Measurements from ENCODE around the gene CCDC110.

Gene CCDC110

GRCh38 chr4:185412412-185412811, 59.1 kb downstream of the CCDC110 start:
- no peak for DNase-seq

DNA sequence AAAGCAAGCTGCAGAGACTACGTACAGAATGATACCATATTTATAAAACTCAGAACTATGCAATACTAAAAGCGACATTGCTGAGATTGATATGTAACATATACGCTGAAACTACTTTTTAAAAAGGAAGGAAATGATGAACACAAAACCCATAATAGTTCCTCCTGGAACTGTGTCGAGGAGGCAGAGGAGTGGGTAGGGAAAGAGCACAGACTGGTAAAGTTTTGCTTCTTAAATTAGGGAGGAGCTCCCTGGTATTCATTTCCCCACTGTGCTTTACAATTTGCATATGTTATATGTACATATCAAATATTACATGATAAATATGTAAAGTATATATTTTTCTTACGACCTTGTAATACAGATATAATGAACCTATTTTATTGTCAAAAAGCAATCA, 59.7 kb downstream of the CCDC110 start:
- DNase-seq: no peak

DNA sequence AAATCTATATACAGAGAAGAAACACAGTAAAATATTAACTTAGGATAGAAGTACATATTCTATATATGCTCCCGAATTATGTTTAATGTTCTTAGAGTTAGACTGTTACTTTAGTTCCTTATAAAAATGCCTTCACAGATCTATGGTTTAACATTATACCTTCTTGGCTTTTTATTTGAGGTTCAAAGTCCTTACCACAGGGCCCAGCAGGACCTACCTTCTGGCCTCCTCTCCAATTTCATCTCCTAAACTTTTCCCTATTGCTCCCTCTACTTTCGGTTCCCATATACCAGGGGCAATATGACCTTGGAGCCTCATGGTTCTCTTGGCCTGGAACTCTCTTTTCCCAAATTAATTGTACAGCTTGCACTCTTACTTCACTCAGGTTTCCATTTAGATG, 63.1 kb downstream of the CCDC110 start:
- no peak for DNase-seq

GRCh38 chr4:185405296-185405999, 66.1 kb downstream of the CCDC110 start:
- no peak for DNase-seq

DNA sequence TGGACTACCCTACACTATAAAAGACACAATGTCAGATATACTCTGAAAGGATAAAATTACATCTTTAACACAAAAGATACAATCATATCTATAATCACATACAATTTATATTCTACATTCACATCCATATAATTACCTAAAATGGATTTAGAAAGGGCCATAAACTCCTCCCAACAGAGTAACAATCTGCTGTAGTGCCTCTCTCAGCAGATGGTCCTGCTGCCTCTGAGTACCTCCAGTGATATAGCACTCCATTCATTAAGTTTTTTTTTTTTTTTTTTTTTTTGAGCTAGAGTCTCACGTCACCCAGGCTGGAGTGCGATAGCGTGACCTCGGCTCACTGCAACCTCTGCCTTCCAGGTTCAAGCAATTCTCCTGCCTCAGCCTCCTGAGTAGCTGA, 67.5 kb downstream of the CCDC110 start:
- no peak for DNase-seq

DNA sequence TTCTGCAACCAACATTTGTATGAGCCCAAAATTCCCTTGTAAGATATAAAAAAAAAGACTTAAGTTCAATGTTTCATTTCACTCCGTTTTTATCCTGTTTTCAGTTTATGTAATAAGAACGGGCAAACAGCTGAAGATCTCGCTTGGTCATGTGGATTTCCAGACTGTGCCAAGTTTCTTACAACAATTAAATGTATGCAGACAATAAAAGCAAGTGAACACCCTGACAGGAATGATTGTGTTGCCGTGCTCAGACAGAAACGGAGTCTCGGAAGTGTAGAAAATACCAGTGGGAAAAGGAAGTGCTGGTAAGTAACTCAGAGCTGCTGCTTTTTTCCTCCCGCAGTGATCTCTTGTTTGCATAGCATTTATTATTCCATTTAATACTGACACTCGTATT, 72.1 kb downstream of the CCDC110 start:
- DNase-seq: no peak

DNA sequence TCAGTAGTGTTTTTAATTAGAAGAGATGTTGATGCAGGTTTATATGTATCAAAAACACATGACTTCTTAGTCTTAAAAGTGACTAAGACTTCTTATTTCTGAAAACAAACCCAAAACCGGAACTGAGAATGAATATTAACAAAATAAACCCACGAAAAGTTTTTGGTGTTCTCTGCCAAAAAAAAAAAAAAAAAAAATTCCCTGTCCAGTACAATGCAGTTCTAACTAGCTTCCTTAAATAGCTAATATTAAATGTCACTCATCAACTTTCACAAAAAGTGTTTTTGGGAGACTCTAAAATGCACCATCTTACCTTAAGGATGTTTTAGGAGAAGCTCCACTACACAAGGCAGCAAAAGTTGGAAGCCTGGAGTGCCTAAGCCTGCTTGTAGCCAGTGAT, 72.9 kb downstream of the CCDC110 start:
- DNase-seq: no peak

DNA sequence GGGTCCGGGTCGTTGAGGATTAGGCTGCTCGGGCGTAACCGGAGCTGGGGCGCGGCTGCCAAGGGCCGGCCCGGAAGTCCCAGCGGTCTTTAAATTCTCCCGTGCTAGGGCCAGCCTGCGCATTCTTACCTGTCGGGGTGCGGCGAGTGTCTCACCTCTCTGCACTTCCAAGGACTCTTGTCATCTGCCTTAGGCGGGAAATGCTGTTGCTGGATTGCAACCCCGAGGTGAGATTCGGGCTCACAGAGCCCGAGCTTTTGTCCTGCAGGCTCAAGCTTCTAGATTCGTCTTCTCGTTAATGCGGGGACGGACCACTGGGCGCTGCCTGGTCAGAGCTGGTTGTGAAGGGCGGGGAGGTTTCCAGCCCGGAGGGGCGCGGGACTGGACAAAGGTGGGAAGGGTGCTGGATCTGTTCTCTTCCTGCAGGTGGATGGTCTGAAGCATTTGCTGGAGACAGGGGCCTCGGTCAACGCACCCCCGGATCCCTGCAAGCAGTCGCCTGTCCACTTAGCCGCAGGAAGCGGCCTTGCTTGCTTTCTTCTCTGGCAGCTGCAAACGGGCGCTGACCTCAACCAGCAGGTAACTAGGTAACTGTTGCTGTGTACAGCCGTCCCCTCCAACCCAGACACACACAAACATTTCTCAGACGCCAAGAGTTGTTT, 74.7 kb downstream of the CCDC110 start, which contains the start of gene ANKRD37:
TSS of gene ANKRD37 (plus strand) at position 118 of the 662 bp plus-strand sequence. CDS start at position 201, 83 bp downstream.
- no peak for DNase-seq

DNA sequence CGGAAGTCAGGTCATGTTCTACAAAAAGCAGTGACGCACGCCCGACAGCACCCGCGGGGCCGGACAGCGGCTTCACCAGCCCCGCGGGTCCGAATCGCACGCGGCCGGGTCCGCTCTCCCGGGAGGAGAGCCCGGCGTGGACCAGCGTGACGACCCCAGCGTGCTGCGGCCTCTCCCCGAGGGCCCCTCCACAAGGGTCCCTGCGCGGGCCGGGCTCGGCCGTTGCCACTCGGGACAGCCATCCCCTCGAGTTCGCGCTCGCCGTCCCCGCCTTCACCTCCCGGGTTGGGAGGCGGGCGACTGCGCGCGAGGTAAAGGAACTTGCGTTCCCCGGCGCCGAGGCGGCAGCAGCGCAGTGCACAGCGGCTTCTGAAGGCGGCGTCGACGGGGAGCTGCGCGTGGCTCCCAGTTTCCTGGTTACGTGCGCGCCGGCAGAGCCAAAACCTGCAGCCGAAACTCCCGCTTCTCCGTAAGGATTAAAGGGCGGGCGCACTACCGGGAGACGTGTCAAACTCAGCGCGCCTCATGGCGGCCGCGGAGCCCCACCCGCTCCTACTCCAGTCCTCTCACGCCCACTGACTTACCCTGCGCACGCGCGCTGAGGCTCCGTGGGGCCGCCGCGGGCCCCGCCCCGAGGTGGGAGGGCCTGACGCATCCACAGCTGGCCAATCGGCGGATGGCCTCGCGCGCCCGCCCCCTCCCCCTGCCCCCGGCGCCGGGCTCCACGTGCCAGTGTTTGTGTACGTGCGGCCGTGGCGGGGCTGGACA, 75.4 kb downstream of the CCDC110 start:
- peak; percentile 97 for DNase-seq

- DNase-seq: no peak
Observed at GRCh38 chr4:185395238-185395955, 76.1 kb downstream of the CCDC110 start, which contains the start of gene LRP2BP. LRP2BP (minus strand) TSS chr4:185395924; CDS start chr4:185378186, 17,738 bp downstream.
